Thyroid gland (tissue), 4 donors: Measurements from ENCODE around the gene CDR2L.
"Not testable (repeated sequence)": the region's sequence is repeated elsewhere in the genome, so short reads cannot be mapped to it uniquely, and the experiment has no call there.

Experiments
- CTCF ChIP-seq, 6 experiments: fragments of 200-600 bp in 3 of 6; fragments of 450-650 bp in 3 of 6; sonication (generic) in 3 of 6; IDR thresholded peaks; one replicate each; pipeline ENCODE4 v1.5.1; 2016 to 2019; ENCODE audit warnings: antibody characterized with exemption in 6 of 6, mild to moderate bottlenecking in 2 of 6, inconsistent platforms in 1 of 6, moderate library complexity in 1 of 6
- POLR2A ChIP-seq, 2 donors: fragments of 450-650 bp; IDR thresholded peaks; one replicate each; pipeline ENCODE4 v1.6.1; 2017; ENCODE audit warnings: antibody characterized with exemption in 2 of 2, mild to moderate bottlenecking in 2 of 2, moderate library complexity in 1 of 2

GRCh38 chr17:74982663-74983313 lies 4.6 kb upstream of the CDR2L start:
- not testable (repeated sequence) for TF ChIP-seq POLR2A, CTCF (IDR thresholded peaks at IDR 0.05)
